ENCODE measurements around the gene PAX8. TPM values are rescaled to one million over a fixed set of nuclear protein-coding genes. Genes with fewer than 3 reads are reported as not detected.
"Not testable (repeated sequence)": the region's sequence is repeated elsewhere in the genome, so short reads cannot be mapped to it uniquely, and the experiment has no call there.

Gene PAX8
- total and polyA plus RNA-seq, 12 donors, result 0.08 to 2.0 (median 0.41) TPM; not detected in 3

DNA sequence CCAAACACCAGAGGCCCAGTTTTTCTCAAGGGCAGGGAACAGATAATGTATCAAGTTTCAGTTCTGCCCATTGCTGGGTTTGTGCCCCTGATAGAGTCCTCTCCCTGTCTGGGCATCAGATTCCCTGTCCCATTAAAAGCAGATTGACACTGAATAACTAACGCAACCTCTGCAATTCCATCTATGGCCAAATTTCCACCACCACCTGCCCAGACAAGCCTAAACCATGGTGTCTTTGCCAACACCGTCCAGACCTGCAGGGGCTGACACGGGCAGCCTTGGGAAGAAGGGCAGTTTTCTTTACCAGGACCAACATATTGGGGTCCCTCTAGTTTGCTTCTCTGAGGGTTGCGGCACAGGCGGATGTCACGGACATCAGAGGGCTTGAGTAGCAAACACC is 26.4 kb upstream of the PAX8 start:
- ATAC-seq (no peak), DNase-seq (no peak)
- 92 to 95% methylated on average over 6 of the region's 6 CpGs for WGBS, 2 donors
- no peaks in the 10 kb centered on the region for H3K4me1 ChIP-seq
- H3K27ac ChIP-seq, result no peak overlapping the region
- no peaks in the 10 kb centered on the region for H3K9me3 ChIP-seq
- H3K4me3 ChIP-seq, result no peak overlapping the region
- H3K36me3 ChIP-seq, result no peaks in the 10 kb centered on the region
- H3K27me3 ChIP-seq, result peaks cover 0 to 8% (median 0%) of the 10 kb centered on the region in 7 donors
- TF ChIP-seq, protein P1, sequence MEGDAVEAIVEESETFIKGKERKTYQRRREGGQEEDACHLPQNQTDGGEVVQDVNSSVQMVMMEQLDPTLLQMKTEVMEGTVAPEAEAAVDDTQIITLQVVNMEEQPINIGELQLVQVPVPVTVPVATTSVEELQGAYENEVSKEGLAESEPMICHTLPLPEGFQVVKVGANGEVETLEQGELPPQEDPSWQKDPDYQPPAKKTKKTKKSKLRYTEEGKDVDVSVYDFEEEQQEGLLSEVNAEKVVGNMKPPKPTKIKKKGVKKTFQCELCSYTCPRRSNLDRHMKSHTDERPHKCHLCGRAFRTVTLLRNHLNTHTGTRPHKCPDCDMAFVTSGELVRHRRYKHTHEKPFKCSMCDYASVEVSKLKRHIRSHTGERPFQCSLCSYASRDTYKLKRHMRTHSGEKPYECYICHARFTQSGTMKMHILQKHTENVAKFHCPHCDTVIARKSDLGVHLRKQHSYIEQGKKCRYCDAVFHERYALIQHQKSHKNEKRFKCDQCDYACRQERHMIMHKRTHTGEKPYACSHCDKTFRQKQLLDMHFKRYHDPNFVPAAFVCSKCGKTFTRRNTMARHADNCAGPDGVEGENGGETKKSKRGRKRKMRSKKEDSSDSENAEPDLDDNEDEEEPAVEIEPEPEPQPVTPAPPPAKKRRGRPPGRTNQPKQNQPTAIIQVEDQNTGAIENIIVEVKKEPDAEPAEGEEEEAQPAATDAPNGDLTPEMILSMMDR (IDR thresholded peaks at IDR 0.05), result no peak
- intact Hi-C loops (cut with DNase I), result no loop called here

DNA sequence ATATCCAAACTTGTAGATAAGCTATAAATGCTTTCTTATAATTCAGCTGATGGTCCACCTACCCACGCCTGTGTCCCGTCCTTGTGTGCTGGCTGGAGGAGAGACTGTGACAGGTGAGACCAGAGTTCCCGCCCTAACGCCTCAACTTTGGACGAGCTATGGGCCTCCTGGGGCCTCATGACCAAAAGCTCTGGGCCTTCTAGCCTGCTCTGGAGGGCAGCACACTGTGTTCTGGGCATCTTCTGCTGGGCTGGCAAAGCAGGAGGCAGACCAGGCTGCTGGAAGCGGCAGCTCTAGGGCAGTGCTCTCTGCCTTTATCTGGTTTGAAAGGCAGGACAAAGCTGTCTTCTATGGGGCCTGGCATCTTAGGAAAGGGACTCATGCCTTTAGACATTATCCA is 26.0 kb upstream of the PAX8 start:
- peak in 1 of 8 donors; percentile 67 for ATAC-seq
- intact Hi-C loops (cut with DNase I), result no loop called here

DNA sequence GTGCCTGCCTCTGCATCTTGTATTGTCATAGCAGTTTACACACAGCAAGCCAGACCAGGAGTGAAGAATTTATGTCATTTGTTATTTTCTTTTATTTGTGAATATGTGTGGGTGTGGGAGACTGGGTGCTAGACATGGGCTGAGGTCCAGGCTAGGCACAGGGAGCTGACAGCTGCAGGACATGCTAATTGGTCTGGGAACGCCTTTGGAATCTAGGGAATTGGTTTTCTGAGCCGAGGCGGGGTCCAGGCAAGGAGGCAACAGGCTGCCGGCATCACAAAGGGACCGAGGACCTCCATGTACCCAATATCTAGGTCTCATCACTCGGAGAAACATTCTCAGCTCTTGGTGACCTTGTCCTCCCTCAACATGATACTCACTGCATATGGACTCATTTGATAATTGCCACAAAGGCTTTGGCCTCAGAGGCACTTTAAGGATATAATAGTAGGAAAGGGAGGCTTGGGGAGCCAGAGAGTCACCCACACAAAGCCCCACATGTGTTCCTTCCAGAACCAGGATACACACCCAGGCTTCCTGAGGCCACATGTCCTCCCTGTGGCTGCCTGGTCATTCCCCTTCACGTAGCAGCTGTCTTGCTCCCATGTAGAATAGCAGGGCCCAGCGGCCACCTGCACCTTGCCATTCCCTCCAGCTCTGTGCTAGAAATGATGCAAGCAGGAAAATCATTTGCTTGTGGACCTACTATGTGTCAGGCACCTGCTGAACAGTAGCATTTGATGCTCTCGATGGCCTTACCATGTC is 23.7 kb upstream of the PAX8 start:
- H3K27me3 ChIP-seq; H3K9me3 ChIP-seq; DNase-seq; H3K4me1 ChIP-seq; intact Hi-C loops (cut with DNase I); H3K27ac ChIP-seq; ATAC-seq; H3K4me3 ChIP-seq; H3K36me3 ChIP-seq: not testable (repeated sequence)
- 67 to 69% methylated on average over 9 of the region's 9 CpGs for whole genome bisulfite sequencing, 2 donors

More for the DNA sequence above, 26.0 kb upstream of the PAX8 start:
- H3K27me3 ChIP-seq, result peaks cover 0 to 8% (median 0%) of the 10 kb centered on the region in 7 donors
- H3K36me3 ChIP-seq, result no peaks in the 10 kb centered on the region
- no peaks in the 10 kb centered on the region for H3K9me3 ChIP-seq
- no peak overlapping the region for H3K27ac ChIP-seq
- WGBS, 2 donors, result 86 to 91% methylated on average over 6 of the region's 6 CpGs
- H3K4me1 ChIP-seq, result no peaks in the 10 kb centered on the region
- TF ChIP-seq, protein P1 (IDR thresholded peaks at IDR 0.05), result no peak
- no peak overlapping the region for H3K4me3 ChIP-seq
- DNase-seq, result no peak

DNA sequence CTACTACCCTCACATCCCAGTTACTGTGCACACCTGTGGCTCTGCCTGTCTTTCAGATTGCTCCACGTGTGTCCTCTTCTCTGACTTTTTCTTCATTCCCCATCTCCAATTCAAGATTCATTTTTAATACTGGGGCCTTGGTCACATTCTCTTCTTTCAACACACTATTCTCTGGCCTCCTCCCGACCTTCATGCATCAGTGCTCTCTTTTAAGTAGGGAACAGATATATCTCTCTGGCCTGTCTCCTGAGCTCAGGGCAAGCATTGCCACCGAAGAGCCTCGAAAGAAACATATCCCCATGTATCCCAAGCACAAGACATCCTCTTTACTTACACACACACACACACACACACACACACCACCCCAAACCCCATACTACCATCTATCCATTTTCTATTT is 21.6 kb upstream of the PAX8 start:
- Histone ChIP-seq H3K4me1 (no peaks in the 10 kb centered on the region), H3K27me3 (peaks cover 0 to 8% (median 0%) of the 10 kb centered on the region in 7 donors), H3K27ac (no peak overlapping the region), H3K36me3 (no peaks in the 10 kb centered on the region), H3K4me3 (no peak overlapping the region), H3K9me3 (no peaks in the 10 kb centered on the region)
- DNase-seq (no peak), ATAC-seq (no peak)
- 87 to 89% methylated on average over 4 of the region's 4 CpGs for WGBS, 2 donors
- TF ChIP-seq, protein P1 (IDR thresholded peaks at IDR 0.05), result no peak
- intact Hi-C loops (cut with DNase I), result no loop called here

DNA sequence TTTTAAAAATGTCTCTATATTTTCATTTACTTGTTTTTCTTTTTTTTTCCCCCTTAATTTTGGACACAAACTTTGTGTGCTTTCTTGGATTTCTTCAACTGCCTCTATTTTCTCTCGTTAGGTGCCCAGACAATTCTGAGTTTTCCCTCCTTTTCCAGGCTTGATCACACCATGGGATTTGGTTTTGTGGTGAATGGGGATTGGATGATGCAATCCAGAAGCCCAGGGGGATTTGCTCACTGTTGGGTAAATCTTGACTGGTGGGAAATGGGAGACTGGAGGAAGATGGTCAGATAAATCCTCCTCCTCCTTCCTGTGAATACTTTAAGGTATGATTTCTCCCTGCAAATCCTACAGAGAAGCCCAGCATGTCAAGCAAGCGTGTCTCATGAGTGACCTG is 19.5 kb upstream of the PAX8 start:
- no peaks in the 10 kb centered on the region for H3K4me1 ChIP-seq
- H3K27ac ChIP-seq, result no peak overlapping the region
- ATAC-seq (no peak), DNase-seq (no peak)
- H3K9me3 ChIP-seq, result no peaks in the 10 kb centered on the region
- H3K27me3 ChIP-seq, result peaks cover 0 to 7% (median under 1%) of the 10 kb centered on the region in 7 donors
- H3K4me3 ChIP-seq, result no peak overlapping the region
- 88 to 90% methylated on average over 2 of the region's 2 CpGs for WGBS, 2 donors
- TF ChIP-seq, protein P1 (IDR thresholded peaks at IDR 0.05), result no peak
- H3K36me3 ChIP-seq, result no peaks in the 10 kb centered on the region
- intact Hi-C loops (cut with DNase I), result no loop called here

DNA sequence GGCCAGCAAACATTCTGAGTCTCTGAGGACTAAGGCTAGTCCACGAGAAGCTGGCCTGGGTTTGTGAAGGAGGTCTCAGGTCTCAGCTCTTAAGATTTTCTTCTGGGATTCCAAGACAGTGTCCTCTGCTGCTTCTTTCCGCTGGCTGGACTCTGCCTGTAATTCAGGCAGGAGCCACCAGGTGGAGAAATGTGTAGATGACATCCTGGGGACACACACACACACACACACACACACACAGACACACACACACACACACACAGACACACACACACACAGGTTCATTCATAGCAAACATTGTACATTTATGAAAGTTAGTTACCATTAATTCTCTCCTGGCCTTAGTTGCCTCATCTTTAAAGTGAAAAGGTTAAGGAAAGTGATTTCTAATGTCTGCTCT is 18.9 kb upstream of the PAX8 start:
- not testable (repeated sequence) for H3K27me3 ChIP-seq
- 15 to 32% methylated on average over 2 of the region's 2 CpGs for whole genome bisulfite sequencing, 2 donors

More for the DNA sequence above, 18.9 kb upstream of the PAX8 start:
- DNase-seq; intact Hi-C loops (cut with DNase I); H3K27ac ChIP-seq; H3K4me3 ChIP-seq; H3K36me3 ChIP-seq; H3K9me3 ChIP-seq; H3K4me1 ChIP-seq; ATAC-seq: not testable (repeated sequence)
